ENCODE data around the gene PPP2R3A.

The PPP2R3A gene

DNA sequence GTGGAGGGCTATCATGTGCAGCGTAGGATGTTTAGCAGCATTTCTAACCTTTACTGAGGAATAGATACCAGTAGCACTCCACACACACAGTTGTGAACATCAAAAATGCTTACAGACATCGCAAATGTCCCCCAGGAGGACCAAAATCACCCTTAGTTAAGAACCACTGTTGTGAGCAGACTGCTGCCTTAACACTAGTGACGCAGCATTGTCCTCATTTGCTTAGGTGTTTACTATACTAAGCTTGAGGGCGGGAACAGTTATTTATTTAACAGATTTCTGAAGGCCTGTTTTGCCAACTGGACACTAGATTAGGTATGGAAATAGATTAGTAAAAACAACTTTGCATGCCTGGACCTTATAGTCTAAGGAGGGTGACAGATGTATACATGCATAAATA is 2.3 kb downstream of the PPP2R3A start:
- TF ChIP-seq, protein P1, sequence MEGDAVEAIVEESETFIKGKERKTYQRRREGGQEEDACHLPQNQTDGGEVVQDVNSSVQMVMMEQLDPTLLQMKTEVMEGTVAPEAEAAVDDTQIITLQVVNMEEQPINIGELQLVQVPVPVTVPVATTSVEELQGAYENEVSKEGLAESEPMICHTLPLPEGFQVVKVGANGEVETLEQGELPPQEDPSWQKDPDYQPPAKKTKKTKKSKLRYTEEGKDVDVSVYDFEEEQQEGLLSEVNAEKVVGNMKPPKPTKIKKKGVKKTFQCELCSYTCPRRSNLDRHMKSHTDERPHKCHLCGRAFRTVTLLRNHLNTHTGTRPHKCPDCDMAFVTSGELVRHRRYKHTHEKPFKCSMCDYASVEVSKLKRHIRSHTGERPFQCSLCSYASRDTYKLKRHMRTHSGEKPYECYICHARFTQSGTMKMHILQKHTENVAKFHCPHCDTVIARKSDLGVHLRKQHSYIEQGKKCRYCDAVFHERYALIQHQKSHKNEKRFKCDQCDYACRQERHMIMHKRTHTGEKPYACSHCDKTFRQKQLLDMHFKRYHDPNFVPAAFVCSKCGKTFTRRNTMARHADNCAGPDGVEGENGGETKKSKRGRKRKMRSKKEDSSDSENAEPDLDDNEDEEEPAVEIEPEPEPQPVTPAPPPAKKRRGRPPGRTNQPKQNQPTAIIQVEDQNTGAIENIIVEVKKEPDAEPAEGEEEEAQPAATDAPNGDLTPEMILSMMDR (IDR thresholded peaks at IDR 0.05; ENCODE audit: low read depth, low read length) = no peak
- in situ Hi-C loops (cut with HindIII; ENCODE audit: low sequenced_read_pairs) = no loop called here
- no peak for DNase-seq (ENCODE audit: low read depth, low spot score)
- no peak overlapping the region for H3K4me3 ChIP-seq (ENCODE audit: low read depth, low read length)

DNA sequence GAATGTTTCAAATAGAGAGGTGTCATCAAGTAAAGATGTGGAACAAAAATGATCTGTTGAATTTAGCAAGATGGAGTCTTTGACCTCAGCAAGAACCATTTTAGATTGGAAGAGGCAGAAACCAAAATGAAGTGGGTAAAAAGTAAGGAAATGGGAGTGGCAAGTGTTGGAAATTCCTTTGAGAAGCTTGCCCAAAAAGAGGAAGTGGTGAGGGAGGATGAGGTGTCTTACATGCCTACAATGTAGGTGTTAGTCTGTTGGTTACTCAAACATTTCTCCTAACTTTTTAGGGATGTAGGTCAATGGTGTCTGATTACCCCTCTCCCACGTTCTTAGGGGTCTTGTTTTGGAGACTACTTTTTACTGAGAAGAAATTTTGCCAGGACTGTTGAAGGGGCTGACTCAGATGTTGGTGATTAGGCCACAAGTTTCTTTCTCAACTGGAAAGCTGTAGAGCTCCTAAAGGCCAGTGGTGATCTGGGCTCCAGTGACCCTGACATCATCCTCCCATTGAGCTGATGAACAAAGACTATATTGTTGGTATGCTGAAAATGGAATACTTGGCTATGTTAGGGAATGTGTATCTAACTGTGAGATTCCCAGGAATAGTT is 5.1 kb downstream of the PPP2R3A start:
- no peak for DNase-seq (ENCODE audit: low read depth, low spot score)
- in situ Hi-C loops (cut with HindIII; ENCODE audit: low sequenced_read_pairs) = no loop called here
- H3K4me3 ChIP-seq (ENCODE audit: low read depth, low read length) = no peak overlapping the region
- TF ChIP-seq, protein P1 (IDR thresholded peaks at IDR 0.05; ENCODE audit: low read depth, low read length) = no peak

DNA sequence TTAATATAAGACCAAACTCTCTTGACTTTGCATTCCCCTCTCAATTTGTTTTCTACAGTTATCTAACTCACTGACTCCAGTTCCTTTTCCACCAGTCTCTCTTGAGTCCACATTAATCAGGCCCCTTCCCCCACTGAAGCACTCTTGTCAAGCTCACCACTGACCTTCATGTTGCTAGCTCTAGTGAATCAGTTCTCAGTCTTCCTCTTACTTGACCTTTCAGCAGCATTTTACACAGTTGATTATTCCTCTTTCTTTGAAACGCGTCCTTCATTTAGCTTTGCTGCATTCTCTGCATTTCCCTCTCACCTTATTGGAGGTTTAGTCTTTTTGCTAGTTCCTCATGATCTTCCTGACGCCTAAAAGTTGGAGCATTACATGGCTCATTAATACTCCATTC is 8.3 kb downstream of the PPP2R3A start:
- TF ChIP-seq, protein P1 (IDR thresholded peaks at IDR 0.05; ENCODE audit: low read depth, low read length) = no peak
- H3K4me3 ChIP-seq (ENCODE audit: low read depth, low read length) = no peak overlapping the region
- in situ Hi-C loops (cut with HindIII; ENCODE audit: low sequenced_read_pairs) = no loop called here
- no peak for DNase-seq (ENCODE audit: low read depth, low spot score)

DNA sequence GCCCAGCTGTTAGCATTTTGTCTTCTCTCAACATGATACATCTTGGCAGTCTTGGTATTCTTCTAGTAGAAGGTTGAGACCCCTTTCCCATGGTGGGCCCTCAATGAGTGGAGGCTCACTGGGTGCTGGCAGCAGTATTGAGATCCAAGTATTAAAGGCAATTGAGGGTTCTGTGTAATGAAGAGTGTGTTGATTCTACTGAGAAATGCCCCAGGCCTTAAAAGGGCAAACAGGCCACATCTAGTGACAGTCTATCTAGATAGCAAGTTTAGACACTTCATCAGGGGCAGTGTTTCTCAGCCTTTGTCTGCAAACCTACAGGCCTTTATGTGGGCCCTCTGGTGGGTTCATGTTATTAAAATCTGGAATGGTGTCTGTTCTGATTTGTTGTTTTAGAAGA is 9.5 kb downstream of the PPP2R3A start:
- TF ChIP-seq, protein P1 (IDR thresholded peaks at IDR 0.05; ENCODE audit: low read depth, low read length) = no peak
- DNase-seq (ENCODE audit: low read depth, low spot score) = no peak
- H3K4me3 ChIP-seq (ENCODE audit: low read depth, low read length) = no peak overlapping the region
- in situ Hi-C loops (cut with HindIII; ENCODE audit: low sequenced_read_pairs) = no loop called here

DNA sequence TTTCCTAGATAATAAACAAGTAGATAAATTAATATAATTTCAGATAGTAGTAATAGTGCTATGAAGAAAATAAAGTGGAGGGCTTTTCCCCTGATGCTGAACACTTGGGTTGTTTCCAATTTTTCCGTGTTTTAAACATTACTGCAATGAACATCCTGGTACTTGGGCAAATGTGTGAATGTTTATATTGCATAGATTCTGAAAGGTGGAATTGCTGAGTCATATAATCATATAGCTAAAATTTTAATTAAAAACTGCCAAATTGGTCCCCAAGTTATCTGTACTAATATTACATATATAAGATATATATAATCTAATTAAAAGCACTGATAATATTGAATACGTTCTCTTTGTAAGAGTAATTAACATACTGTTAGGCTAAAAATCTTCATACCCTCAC is 10.0 kb downstream of the PPP2R3A start:
- TF ChIP-seq, protein P1 (IDR thresholded peaks at IDR 0.05; ENCODE audit: low read depth, low read length) = no peak
- no peak overlapping the region for H3K4me3 ChIP-seq (ENCODE audit: low read depth, low read length)
- in situ Hi-C loops (cut with HindIII; ENCODE audit: low sequenced_read_pairs) = no loop called here
- DNase-seq (ENCODE audit: low read depth, low spot score) = no peak

DNA sequence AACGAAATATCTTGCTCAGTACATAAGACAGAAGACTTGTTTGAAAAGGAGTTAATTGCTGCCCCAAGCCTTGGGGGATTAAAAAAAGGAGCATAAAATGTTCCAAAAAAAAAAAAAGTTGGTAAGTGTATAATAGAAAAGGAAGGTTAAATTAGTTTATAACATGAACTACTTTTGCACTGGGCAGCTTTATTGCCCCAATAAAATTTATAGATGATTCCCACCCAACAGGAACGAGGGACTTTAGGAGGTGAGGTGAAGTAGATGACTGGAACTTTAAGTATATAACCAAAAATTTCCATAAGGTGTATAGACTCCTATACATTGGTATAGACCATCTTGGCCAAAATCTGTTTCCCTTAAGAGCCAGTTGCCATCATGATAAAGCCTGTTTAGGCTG is 14.8 kb downstream of the PPP2R3A start:
- TF ChIP-seq, protein P1 (IDR thresholded peaks at IDR 0.05; ENCODE audit: low read depth, low read length) = no peak
- in situ Hi-C loops (cut with HindIII; ENCODE audit: low sequenced_read_pairs) = no loop called here
- no peak for DNase-seq (ENCODE audit: low read depth, low spot score)
- no peak overlapping the region for H3K4me3 ChIP-seq (ENCODE audit: low read depth, low read length)
